ENCODE measurements around the gene PARP9.

DNA sequence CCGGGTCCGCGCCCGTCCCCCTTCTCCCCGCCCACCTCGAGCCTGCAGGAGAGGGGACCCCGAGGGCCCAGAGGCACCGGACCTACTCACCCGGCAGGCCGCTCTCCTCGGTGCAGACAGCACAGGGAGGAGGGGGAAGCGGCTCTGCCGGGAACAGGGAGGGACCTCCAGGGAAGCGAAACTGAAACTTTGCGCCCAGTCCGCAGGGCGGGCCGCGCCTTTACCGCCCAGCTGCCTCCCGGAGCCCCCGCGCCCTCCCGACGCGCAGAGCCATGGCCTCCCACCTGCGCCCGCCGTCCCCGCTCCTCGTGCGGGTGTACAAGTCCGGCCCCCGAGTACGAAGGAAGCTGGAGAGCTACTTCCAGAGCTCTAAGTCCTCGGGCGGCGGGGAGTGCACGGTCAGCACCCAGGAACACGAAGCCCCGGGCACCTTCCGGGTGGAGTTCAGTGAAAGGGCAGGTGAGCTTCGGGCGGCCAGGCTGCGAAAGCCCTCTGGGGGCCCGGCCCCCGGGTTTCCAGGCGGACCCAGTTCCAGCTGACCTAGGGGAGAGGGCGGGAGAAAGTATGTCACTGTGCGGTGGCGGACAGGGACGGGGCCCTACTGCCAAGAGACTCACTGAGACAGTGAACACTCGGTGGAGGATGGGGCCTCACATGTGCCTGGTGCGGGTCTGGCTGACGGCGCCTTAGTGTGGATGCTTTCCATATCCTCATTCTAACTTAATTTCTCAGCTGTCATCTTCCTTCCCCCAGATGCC is at the start of gene PARP9, which contains the start of gene DTX3L:
- TF ChIP-seq TAF1 (IDR thresholded peaks at IDR 0.05; ENCODE audit: borderline replicate concordance, insufficient read depth, low read length) (no peak), SIN3A (IDR thresholded peaks at IDR 0.05; ENCODE audit: borderline replicate concordance, insufficient read depth, low read length) (no peak)
- TF ChIP-seq, protein P1, sequence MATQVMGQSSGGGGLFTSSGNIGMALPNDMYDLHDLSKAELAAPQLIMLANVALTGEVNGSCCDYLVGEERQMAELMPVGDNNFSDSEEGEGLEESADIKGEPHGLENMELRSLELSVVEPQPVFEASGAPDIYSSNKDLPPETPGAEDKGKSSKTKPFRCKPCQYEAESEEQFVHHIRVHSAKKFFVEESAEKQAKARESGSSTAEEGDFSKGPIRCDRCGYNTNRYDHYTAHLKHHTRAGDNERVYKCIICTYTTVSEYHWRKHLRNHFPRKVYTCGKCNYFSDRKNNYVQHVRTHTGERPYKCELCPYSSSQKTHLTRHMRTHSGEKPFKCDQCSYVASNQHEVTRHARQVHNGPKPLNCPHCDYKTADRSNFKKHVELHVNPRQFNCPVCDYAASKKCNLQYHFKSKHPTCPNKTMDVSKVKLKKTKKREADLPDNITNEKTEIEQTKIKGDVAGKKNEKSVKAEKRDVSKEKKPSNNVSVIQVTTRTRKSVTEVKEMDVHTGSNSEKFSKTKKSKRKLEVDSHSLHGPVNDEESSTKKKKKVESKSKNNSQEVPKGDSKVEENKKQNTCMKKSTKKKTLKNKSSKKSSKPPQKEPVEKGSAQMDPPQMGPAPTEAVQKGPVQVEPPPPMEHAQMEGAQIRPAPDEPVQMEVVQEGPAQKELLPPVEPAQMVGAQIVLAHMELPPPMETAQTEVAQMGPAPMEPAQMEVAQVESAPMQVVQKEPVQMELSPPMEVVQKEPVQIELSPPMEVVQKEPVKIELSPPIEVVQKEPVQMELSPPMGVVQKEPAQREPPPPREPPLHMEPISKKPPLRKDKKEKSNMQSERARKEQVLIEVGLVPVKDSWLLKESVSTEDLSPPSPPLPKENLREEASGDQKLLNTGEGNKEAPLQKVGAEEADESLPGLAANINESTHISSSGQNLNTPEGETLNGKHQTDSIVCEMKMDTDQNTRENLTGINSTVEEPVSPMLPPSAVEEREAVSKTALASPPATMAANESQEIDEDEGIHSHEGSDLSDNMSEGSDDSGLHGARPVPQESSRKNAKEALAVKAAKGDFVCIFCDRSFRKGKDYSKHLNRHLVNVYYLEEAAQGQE (IDR thresholded peaks at IDR 0.05; ENCODE audit: insufficient read depth in 1 of 2, low read depth in 2 of 2, low read length in 2 of 2), result no peak
